GM12878 (cell line): ENCODE results near the gene FHL3. TPM values are rescaled to one million over a fixed set of nuclear protein-coding genes. Genes with fewer than 3 reads are reported as not detected.

Experiments
- ATAC-seq: fragments of 200-7000 bp; cut with Tn5 transposase; 3 replicates; pipeline ENCODE4 v1.9.1; 2020; ENCODE audit warnings: mild to moderate bottlenecking, moderate library complexity
- BruUV-seq: library from RNA; stranded (reverse); fragments of 400-500 nt; replicated peaks from 2 replicates; lab custom pipeline; 2021; lab: Mats Ljungman, UMichigan
- CTCF ChIA-PET: fragments of 300-600 bp; sonication (Branson Sonifier 250); formaldehyde crosslinking; extraction: SDS; loops from one replicate; lab custom pipeline; 2021; ENCODE audit warnings: inconsistent platforms; lab: Yijun Ruan, JAX
- POLR2A ChIA-PET: fragments of 350-600 bp; formaldehyde crosslinking; extraction: SDS; loops from one replicate; lab custom pipeline; 2021; ENCODE audit warnings: inconsistent platforms; lab: Charles Lee
- RAD21 ChIA-PET: fragments of 300-600 bp; sonication (Branson Sonifier 250); formaldehyde crosslinking; loops from one replicate; lab custom pipeline; 2023; ENCODE audit warnings: antibody characterized with exemption; ENCODE audit not compliant: unreplicated experiment; lab: Charles Lee
- SMC1A ChIA-PET: fragments of 300-600 bp; sonication (Branson Sonifier 250); formaldehyde crosslinking; loops from one replicate; lab custom pipeline; 2023; ENCODE audit not compliant: unreplicated experiment, uncharacterized antibody; lab: Charles Lee
- DNase-seq: peaks from one replicate; pipeline ENCODE4 v3.0.0-alpha.2; 2011; ENCODE audit warnings: low read depth, low spot score
- FAIRE-seq: peaks from 3 replicates; lab custom pipeline; 2011; peaks lifted over from hg19 to GRCh38; lab: Jason Lieb, UNC
- H2AFZ ChIP-seq: 2 replicates; pipeline ENCODE4 v1.6.0; 2011; ENCODE audit warnings: low read depth, low read length, control low read depth; ENCODE audit not compliant: control insufficient read depth
- H3K27ac ChIP-seq: 2 replicates; pipeline ENCODE4 v1.5.1; 2011; ENCODE audit warnings: control low read depth; ENCODE audit not compliant: control insufficient read depth, insufficient read depth
- H3K27me3 ChIP-seq, 2 experiments: replicated peaks in 1 of 2; 2 replicates each; pipeline versions ENCODE4 v1.6.0 to v1.6.1; 2011; ENCODE audit warnings: low read length in 1 of 2; ENCODE audit not compliant: control insufficient read depth in 2 of 2, insufficient read depth in 2 of 2
- H3K36me3 ChIP-seq, 2 experiments: 2 replicates each; pipeline ENCODE4 v1.5.1; 2011; ENCODE audit warnings: low read length in 1 of 2; ENCODE audit not compliant: control insufficient read depth in 2 of 2, insufficient read depth in 2 of 2
- H3K4me1 ChIP-seq: 2 replicates; pipeline ENCODE4 v1.6.1; 2011; ENCODE audit warnings: mild to moderate bottlenecking, low read length, moderate library complexity, mixed read lengths; ENCODE audit not compliant: control insufficient read depth, insufficient read depth
- H3K4me2 ChIP-seq: 2 replicates; pipeline ENCODE4 v1.6.0; 2011; ENCODE audit warnings: control low read depth; ENCODE audit not compliant: control insufficient read depth, insufficient read depth
- H3K4me3 ChIP-seq: fragments of 200-600 bp; sonication (generic); 2 replicates; pipeline ENCODE4 v1.5.1; 2016
- H3K79me2 ChIP-seq: 2 replicates; pipeline ENCODE4 v1.6.0; 2011; ENCODE audit warnings: low read length; ENCODE audit not compliant: control insufficient read depth, insufficient read depth
- H3K9ac ChIP-seq: 2 replicates; pipeline ENCODE4 v1.8.0; 2011; ENCODE audit warnings: low read length, control low read depth, mixed read lengths; ENCODE audit not compliant: control insufficient read depth, insufficient read depth
- H3K9me3 ChIP-seq: replicated peaks from 3 replicates; pipeline ENCODE4 v1.5.1; 2011; ENCODE audit warnings: mild to moderate bottlenecking, low read length; ENCODE audit not compliant: control insufficient read depth, insufficient read depth
- H4K20me1 ChIP-seq: 2 replicates; pipeline ENCODE4 v1.6.0; 2011; ENCODE audit not compliant: control insufficient read depth, insufficient read depth
- CEBPZ ChIP-seq: fragments of 150-350 bp; IDR thresholded peaks from 2 replicates; pipeline ENCODE4 v1.6.1; 2016; ENCODE audit warnings: low read depth, low read length
- KLF5 ChIP-seq: fragments of 450-650 bp; IDR thresholded peaks from 2 replicates; pipeline ENCODE4 v1.6.1; 2014; ENCODE audit warnings: mild to moderate bottlenecking; ENCODE audit not compliant: partially characterized antibody
- PAX8 ChIP-seq: fragments of 450-650 bp; IDR thresholded peaks from 2 replicates; pipeline ENCODE4 v1.6.1; 2017; ENCODE audit warnings: mild to moderate bottlenecking, moderate library complexity
- PRDM15 ChIP-seq: fragments of 450-650 bp; formaldehyde crosslinking; IDR thresholded peaks from 2 replicates; pipeline ENCODE4 v1.4.0; 2020; ENCODE audit warnings: mild to moderate bottlenecking, moderate library complexity
- SMAD5 ChIP-seq: IDR thresholded peaks from 2 replicates; pipeline ENCODE4 v1.6.1; 2016; ENCODE audit warnings: antibody characterized with exemption, low read depth
- ZBTB40 ChIP-seq: fragments of 450-650 bp; IDR thresholded peaks from 2 replicates; pipeline ENCODE4 v1.6.1; 2016; ENCODE audit warnings: mild to moderate bottlenecking, moderate library complexity, borderline replicate concordance
- ZNF622 ChIP-seq: fragments of 450-650 bp; IDR thresholded peaks from 2 replicates; pipeline ENCODE4 v1.6.1; 2017; ENCODE audit warnings: mild to moderate bottlenecking, inconsistent platforms
- WGBS: methylation state at CpG from one replicate; pipeline ENCODE4 v1.1.6; 2016; ENCODE audit warnings: low lambda C conversion rate; ENCODE audit not compliant: insufficient replicate concordance, insufficient coverage; ENCODE audit errors: missing lambda C conversion rate; 5-methylcytosine and 5-hydroxymethylcytosine counted together
- in situ Hi-C: fragments of 300-500 bp; cut with MboI; formaldehyde crosslinking; loops from 9 replicates; pipeline ENCODE4 v1.14.3; 2018; ENCODE audit warnings: mixed read lengths
- intact Hi-C: fragments of 100-400 bp; cut with micrococcal nuclease; formaldehyde crosslinking; loops from one replicate; pipeline ENCODE4 v1.14.2; 2022; ENCODE audit not compliant: unreplicated experiment
- polyA plus RNA-seq, 11 experiments: library from polyadenylated mRNA; depleted of rRNA in 4 of 11; unstranded in 6 of 11; stranded (reverse) in 5 of 11; fragments of >200 nt; fragmentation: Nextera tagmentation in 4 of 11; fragmentation: Illumina TruSeq in 1 of 11; extraction: Ambion mirVana in 4 of 11; extraction: Trizol in 1 of 11; gene quantifications; 1 replicate in 1 of 11; 2 replicates in 10 of 11; pipeline versions ENCODE4 v1.2.1 to v1.2.3, GENCODE V29; 2011 to 2016; ENCODE audit warnings: inconsistent platforms in 2 of 11, missing spikeins in 2 of 11, low read depth in 1 of 11
- total RNA-seq, 4 experiments: library from RNA; depleted of rRNA in 3 of 4; stranded (reverse); fragments of >200 nt in 3 of 4; fragmentation: Illumina TruSeq in 1 of 4; extraction: Trizol in 1 of 4; gene quantifications; 2 replicates each; pipeline versions ENCODE4 v1.2.1 to v1.2.3, GENCODE V29; 2013 to 2021

Gene FHL3
- total and polyA plus RNA-seq, 10 of the 15 experiments (the other 5 are each of a cell fraction or from before 2014, with no cell fraction given), result 0.26 to 13.9 (median 7.9) TPM

DNA sequence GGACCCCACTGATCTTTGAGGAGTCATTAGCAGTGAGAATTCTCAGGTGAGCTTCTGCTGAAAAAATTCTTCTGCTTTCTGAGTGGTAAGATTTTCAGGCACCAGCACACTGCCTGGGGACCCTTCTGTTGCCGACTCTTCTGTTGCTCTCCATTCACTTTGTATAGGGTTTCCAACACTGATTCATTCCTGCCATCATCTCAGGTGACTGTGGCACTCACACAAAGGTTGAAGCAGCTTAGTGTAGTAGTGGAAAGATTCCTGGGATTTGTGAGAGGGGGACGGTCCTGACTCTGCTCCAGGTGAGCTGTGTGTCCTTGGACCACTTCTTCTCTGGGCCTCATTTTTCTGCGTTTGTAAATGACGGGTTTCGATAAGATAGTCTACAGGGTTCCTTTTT lies 16.7 kb upstream of the FHL3 start:
- Histone ChIP-seq H3K27me3 (no peaks in the 10 kb centered on the region), H3K79me2 (no peaks in the 10 kb centered on the region), H3K9ac (no peak overlapping the region), H3K27ac (no peak overlapping the region), H2AFZ (no peak overlapping the region), H3K4me2 (no peak overlapping the region), H3K4me3 (no peak overlapping the region), H3K36me3 (peaks cover 6 to 19% of the 10 kb centered on the region in 2 experiments), H4K20me1 (no peaks in the 10 kb centered on the region), H3K4me1 (peaks cover 6% of the 10 kb centered on the region), H3K9me3 (no peaks in the 10 kb centered on the region)
- FAIRE-seq (no peak), ATAC-seq (no peak), DNase-seq (no peak)
- RAD21 ChIA-PET, result interaction anchor here (1.2 kb wide), 1 partner anchor 32 kb away, joined by 3 read pairs; the partner anchor contains the start of gene SF3A3
- BruUV-seq, result no TSS peak
- in situ Hi-C loops (no loop called here), intact Hi-C loops (no loop called here)
- POLR2A ChIA-PET, result interaction anchor here (0.7 kb wide), 2 partner anchors 30 to 41 kb away, joined by 3 to 4 read pairs; no protein-coding TSS in a partner anchor
- SMC1A ChIA-PET, result interaction anchor here (0.6 to 2.7 kb wide), 5 partner anchors 50 to 730 kb away, joined by 3 to 11 read pairs (median 3); no protein-coding TSS in a partner anchor
- CTCF ChIA-PET, result interaction anchor here (0.7 to 13.9 kb wide), 3 partner anchors 18 to 48 kb away, joined by 4 to 252 read pairs (median 7); no protein-coding TSS in a partner anchor
- WGBS, result over 99% methylated on average over 5 of the region's 5 CpGs
- TF ChIP-seq CEBPZ (no peak), KLF5 (no peak), ZNF622 (no peak), PAX8 (no peak), SMAD5 (no peak), PRDM15 (CRISPR knock-in tag) (no peak), ZBTB40 (no peak)
